Transverse colon (tissue), 4 donors: ENCODE data around the gene NCOR1. TPM values are rescaled to one million over a fixed set of nuclear protein-coding genes. Genes with fewer than 3 reads are reported as not detected.
A peak's percentile ranks its signal among the peaks of the same experiment; 100 is the strongest.

Experiments
- DNase-seq: peaks from one replicate; pipeline ENCODE4 v3.0.0-alpha.2; 2019
- H3K27ac ChIP-seq, 4 donors: fragments of 200-600 bp; sonication (generic); 2 replicates each; pipeline ENCODE4 v1.5.1; 2016 to 2018; ENCODE audit warnings: inconsistent platforms in 4 of 4
- H3K27me3 ChIP-seq: fragments of 200-600 bp; sonication (generic); 2 replicates; pipeline ENCODE4 v1.5.1; 2017; ENCODE audit warnings: inconsistent platforms
- H3K36me3 ChIP-seq, 4 donors: fragments of 200-600 bp; sonication (generic); 2 replicates each; pipeline ENCODE4 v1.5.1; 2017 to 2019; ENCODE audit warnings: inconsistent platforms in 4 of 4
- H3K4me1 ChIP-seq, 4 donors: fragments of 200-600 bp; sonication (generic); 2 replicates each; pipeline ENCODE4 v1.5.1; 2017 to 2020; ENCODE audit warnings: inconsistent platforms in 4 of 4
- H3K4me3 ChIP-seq, 4 donors: fragments of 200-600 bp; sonication (generic); 1 replicate in 1 of 4; 2 replicates in 3 of 4; pipeline versions ENCODE4 v1.5.1 to v1.6.1; 2017 to 2019; ENCODE audit warnings: inconsistent platforms in 4 of 4
- H3K9me3 ChIP-seq, 2 donors: fragments of 200-600 bp; sonication (generic); 2 replicates each; pipeline ENCODE4 v1.5.1; 2017 to 2019; ENCODE audit warnings: inconsistent platforms in 2 of 2
- EP300 ChIP-seq: sonication (generic); formaldehyde crosslinking; IDR thresholded peaks from one replicate; pipeline ENCODE4 v1.6.1; 2017; ENCODE audit warnings: antibody characterized with exemption, low read depth
- POLR2A ChIP-seq: fragments of 450-650 bp; IDR thresholded peaks from one replicate; pipeline ENCODE4 v1.6.1; 2016; ENCODE audit warnings: antibody characterized with exemption, mild to moderate bottlenecking, moderate library complexity
- POLR2AphosphoS5 ChIP-seq, 3 donors: sonication (generic); formaldehyde crosslinking; IDR thresholded peaks; one replicate each; pipeline ENCODE4 v1.6.1; 2016; ENCODE audit warnings: antibody characterized with exemption in 3 of 3
- WGBS, 2 donors: methylation state at CpG; one replicate each; pipeline ENCODE4 v1.1.5; 2018; ENCODE audit warnings: low coverage in 1 of 2; 5-methylcytosine and 5-hydroxymethylcytosine counted together
- in situ Hi-C, 4 donors: fragments of 200-750 bp; cut with MboI; loops; one replicate each; pipeline versions ENCODE4 v1.15.0 to v1.15.1; 2017; ENCODE audit warnings: low sequenced_read_pairs in 3 of 4, low pct_ligation_motif_present in 1 of 4, low pct_unique_long_range_greater_than_20kb in 1 of 4
- intact Hi-C: fragments of 100-400 bp; cut with DNase I; formaldehyde crosslinking; loops from one replicate; pipeline ENCODE4 v1.15.1; 2023; ENCODE audit warnings: low total_unique reads
- total RNA-seq, 4 donors: library from RNA; depleted of rRNA; stranded (reverse); fragments of >200 nt; gene quantifications; one replicate each; pipeline ENCODE4 v1.1.0, GENCODE V29; 2016
- TF ChIP-seq, protein P1 (sequence below), 5 experiments: fragments of 200-600 bp in 3 of 5; fragments of 450-650 bp in 2 of 5; sonication (generic) in 3 of 5; IDR thresholded peaks; 1 replicate in 2 of 5; 2 replicates in 3 of 5; pipeline ENCODE4 v1.5.1; 2016 to 2017; ENCODE audit warnings: antibody characterized with exemption in 5 of 5, inconsistent platforms in 3 of 5, mild to moderate bottlenecking in 2 of 5, moderate library complexity in 1 of 5

The NCOR1 gene
- total RNA-seq, 4 donors from 2014 or later, result 267 to 519 (median 376) TPM

DNA sequence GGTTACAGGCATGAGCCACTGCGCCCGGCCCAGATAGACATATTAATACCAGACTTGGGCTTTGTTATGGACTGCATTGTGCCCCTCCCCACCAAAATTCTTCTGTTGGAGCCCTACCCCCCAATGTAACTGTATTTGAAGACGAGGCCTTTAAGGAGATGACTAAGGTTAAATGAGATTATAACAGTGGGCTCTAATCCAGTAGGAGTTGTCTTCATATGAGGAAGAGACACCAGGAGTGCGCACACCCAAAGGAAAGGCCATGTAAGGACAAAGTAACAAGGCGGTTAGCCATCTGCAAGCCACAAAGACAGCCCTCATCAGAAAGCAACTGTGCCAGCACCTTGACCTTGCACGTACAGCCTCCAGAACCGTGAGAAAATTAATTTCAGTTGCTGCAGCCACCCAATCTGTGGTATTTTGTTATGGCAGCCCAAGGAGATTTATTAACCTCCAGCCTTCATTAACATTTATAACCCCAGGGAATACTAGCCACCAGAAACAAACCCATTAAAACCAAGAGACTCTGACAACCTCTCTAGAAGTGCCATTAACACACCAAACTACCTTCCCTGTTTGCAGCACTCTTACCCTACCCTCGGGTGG is 108.1 kb downstream of the NCOR1 start:
- 88 to 98% methylated on average over 5 to 8 of the region's 8 CpGs for WGBS, 2 donors

DNA sequence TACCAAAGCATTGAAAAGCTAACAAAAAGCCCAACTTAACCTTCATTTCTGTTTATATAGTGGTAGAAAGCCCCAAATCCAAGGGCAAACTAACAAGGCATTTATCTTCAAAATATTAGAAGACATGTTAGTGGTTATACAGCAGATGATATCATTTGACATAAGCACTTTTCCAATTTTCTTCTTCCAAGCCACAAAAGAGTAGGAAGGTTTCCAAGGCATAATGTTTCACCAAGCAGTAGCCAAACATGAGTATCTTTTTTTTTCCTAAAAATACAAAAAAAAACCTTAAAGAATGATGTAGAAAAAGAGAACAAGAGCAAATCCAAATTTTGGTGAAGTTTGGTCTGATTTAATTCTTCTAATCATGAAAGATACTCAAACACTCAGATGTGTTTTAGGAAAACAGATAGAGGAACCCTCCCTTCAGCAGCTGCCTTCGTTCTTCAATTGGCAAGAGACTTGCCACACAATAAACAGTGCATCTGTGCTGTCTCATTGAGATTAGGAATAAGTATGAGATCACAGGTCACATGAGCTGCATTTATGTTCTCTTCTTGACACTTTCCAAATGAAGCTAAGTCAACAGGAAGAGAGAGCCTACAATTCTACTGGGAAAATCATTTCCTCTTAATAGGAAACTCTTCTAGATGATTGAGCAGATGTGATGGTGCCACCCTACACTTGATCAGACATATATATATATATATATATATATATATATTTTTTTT is 109.0 kb downstream of the NCOR1 start:
- Histone ChIP-seq H3K27ac (peak overlapping the region; percentile 33 to 63 (median 44)), H3K4me3 (no peak overlapping the region), H3K9me3 (no peaks in the 10 kb centered on the region), H3K27me3 (no peaks in the 10 kb centered on the region), H3K4me1 (peaks cover 0 to 8% (median 2%) of the 10 kb centered on the region in 4 donors), H3K36me3 (peaks cover 0 to 28% (median 6%) of the 10 kb centered on the region in 4 donors)
- DNase-seq, result no peak
- intact Hi-C loops, result no loop called here
- WGBS, 2 donors, result 14 to 66% methylated on average over 1 of the region's 1 CpG
- TF ChIP-seq POLR2A (no peak), EP300 (no peak), POLR2AphosphoS5 (IDR thresholded peaks at IDR 0.05) (peak; percentile 42 to 70 (median 43))
- TF ChIP-seq, protein P1, sequence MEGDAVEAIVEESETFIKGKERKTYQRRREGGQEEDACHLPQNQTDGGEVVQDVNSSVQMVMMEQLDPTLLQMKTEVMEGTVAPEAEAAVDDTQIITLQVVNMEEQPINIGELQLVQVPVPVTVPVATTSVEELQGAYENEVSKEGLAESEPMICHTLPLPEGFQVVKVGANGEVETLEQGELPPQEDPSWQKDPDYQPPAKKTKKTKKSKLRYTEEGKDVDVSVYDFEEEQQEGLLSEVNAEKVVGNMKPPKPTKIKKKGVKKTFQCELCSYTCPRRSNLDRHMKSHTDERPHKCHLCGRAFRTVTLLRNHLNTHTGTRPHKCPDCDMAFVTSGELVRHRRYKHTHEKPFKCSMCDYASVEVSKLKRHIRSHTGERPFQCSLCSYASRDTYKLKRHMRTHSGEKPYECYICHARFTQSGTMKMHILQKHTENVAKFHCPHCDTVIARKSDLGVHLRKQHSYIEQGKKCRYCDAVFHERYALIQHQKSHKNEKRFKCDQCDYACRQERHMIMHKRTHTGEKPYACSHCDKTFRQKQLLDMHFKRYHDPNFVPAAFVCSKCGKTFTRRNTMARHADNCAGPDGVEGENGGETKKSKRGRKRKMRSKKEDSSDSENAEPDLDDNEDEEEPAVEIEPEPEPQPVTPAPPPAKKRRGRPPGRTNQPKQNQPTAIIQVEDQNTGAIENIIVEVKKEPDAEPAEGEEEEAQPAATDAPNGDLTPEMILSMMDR (IDR thresholded peaks at IDR 0.05), result no peak
- in situ Hi-C loops, result loop anchor here in 1 of 4 donors (25.0 kb wide), 1 partner anchor 94 kb away; no protein-coding TSS in a partner anchor

More for the DNA sequence above, 108.1 kb downstream of the NCOR1 start:
- Histone ChIP-seq H3K9me3 (no peaks in the 10 kb centered on the region), H3K36me3 (peaks cover 0 to 21% (median 4%) of the 10 kb centered on the region in 4 donors), H3K4me1 (peaks cover 0 to 8% (median 2%) of the 10 kb centered on the region in 4 donors), H3K4me3 (no peak overlapping the region), H3K27ac (peak overlapping the region in 3 of 4 donors; percentile 25 to 50 (median 48)), H3K27me3 (no peaks in the 10 kb centered on the region)
- intact Hi-C loops (no loop called here), in situ Hi-C loops (loop anchor here in 1 of 4 donors (25.0 kb wide), 1 partner anchor 95 kb away; no protein-coding TSS in a partner anchor)
- no peak for DNase-seq
- TF ChIP-seq, protein P1 (IDR thresholded peaks at IDR 0.05), result no peak
- TF ChIP-seq POLR2AphosphoS5 (IDR thresholded peaks at IDR 0.05), result no peak
- TF ChIP-seq EP300, result no peak
- TF ChIP-seq POLR2A, result no peak

DNA sequence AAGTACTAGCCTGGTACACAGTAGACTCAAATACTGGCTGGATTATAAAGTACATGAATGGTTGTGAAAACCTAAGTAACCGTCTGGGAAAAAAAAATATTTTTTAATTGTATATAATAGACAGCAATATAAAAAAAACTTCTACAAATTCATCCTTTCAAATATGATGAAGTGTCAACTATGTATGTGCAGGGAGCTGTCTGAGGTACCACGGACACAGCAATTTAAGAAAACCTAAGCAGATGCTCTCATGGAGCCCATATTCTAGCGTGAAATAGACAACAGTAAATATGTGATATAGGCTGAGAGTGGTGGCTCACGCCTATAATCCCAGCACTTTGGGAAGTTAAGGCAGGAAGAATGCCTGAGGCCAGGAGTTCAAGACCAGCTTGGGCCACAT is 111.1 kb downstream of the NCOR1 start:
- TF ChIP-seq POLR2A, result no peak
- TF ChIP-seq EP300, result no peak
- TF ChIP-seq, protein P1 (IDR thresholded peaks at IDR 0.05), result no peak
- no peak for TF ChIP-seq POLR2AphosphoS5 (IDR thresholded peaks at IDR 0.05)
- in situ Hi-C loops (loop anchor here in 1 of 4 donors (25.0 kb wide), 1 partner anchor 92 kb away; no protein-coding TSS in a partner anchor), intact Hi-C loops (no loop called here)
- Histone ChIP-seq H3K36me3 (peaks cover 0 to 28% (median 11%) of the 10 kb centered on the region in 4 donors), H3K4me3 (no peak overlapping the region), H3K9me3 (no peaks in the 10 kb centered on the region), H3K27me3 (no peaks in the 10 kb centered on the region), H3K4me1 (peaks cover 0 to 8% (median 2%) of the 10 kb centered on the region in 4 donors), H3K27ac (no peak overlapping the region)
- DNase-seq, result no peak
- WGBS, 2 donors, result 91% methylated on average over 4 of the region's 4 CpGs

DNA sequence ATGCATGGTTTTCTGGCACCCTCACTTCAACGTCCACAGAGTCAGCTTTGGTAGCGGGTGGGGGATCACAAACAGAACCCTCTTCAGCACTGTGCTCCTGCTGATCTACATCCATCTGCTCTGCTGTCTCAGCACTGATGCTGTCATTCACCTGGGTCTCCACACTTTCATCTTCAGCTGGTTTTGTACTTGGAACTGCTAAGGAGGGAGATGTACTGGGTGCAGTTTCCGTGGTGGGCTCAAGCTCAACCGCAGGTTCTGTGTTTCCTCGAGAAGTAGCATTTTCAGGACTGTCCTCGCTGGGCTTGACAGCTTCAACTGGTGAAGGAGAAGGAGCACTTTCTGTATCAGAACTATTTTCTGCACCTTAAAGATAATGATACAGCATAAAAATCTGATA is 113.9 kb downstream of the NCOR1 start:
- no peaks in the 10 kb centered on the region for H3K27me3 ChIP-seq
- H3K4me3 ChIP-seq, result no peak overlapping the region
- no peaks in the 10 kb centered on the region for H3K9me3 ChIP-seq
- no peak overlapping the region for H3K27ac ChIP-seq
- 90 to 91% methylated on average over 4 to 6 of the region's 6 CpGs for WGBS, 2 donors
- peaks cover 0 to 53% (median 21%) of the 10 kb centered on the region in 4 donors for H3K36me3 ChIP-seq
- intact Hi-C loops, result no loop called here
- no peak for DNase-seq
- peaks cover 0 to 7% (median 2%) of the 10 kb centered on the region in 4 donors for H3K4me1 ChIP-seq
- TF ChIP-seq POLR2AphosphoS5 (IDR thresholded peaks at IDR 0.05) (no peak), POLR2A (no peak), EP300 (no peak)
- TF ChIP-seq, protein P1 (IDR thresholded peaks at IDR 0.05), result no peak
- in situ Hi-C loops, result loop anchor here in 1 of 4 donors (25.0 kb wide), 1 partner anchor 89 kb away; no protein-coding TSS in a partner anchor
